OCI-LY7 (cell line): Measurements from ENCODE around the gene RXRA. TPM values are rescaled to one million over a fixed set of nuclear protein-coding genes. Genes with fewer than 3 reads are reported as not detected.

ENCODE experiments used
- BruUV-seq: library from RNA; stranded (reverse); fragments of 400-500 nt; replicated peaks from 2 replicates; lab custom pipeline; 2021; lab: Mats Ljungman, UMichigan
- CTCF ChIA-PET: fragments of 300-600 bp; sonication (Branson Sonifier 250); formaldehyde crosslinking; loops from one replicate; lab custom pipeline; 2022; ENCODE audit warnings: antibody characterized with exemption; ENCODE audit not compliant: unreplicated experiment; lab: Charles Lee
- POLR2A ChIA-PET: fragments of 300-600 bp; sonication (Branson Sonifier 250); formaldehyde crosslinking; loops from one replicate; lab custom pipeline; 2022; ENCODE audit warnings: antibody characterized with exemption; lab: Charles Lee
- DNase-seq: peaks from one replicate; pipeline ENCODE4 v3.0.0-alpha.2; 2015; ENCODE audit warnings: low spot score
- H2AFZ ChIP-seq: fragments of 200-600 bp; sonication (generic), shearing (Covaris generic); 2 replicates; pipeline ENCODE4 v1.6.1; 2014; ENCODE audit warnings: mild to moderate bottlenecking, antibody characterized with exemption, low read length, moderate library complexity
- H3K27ac ChIP-seq: fragments of 200-600 bp; sonication (generic); 2 replicates; pipeline ENCODE4 v1.5.1; 2014; ENCODE audit warnings: mixed run types, low read depth, mild to moderate bottlenecking, moderate library complexity, low read length, inconsistent platforms; ENCODE audit not compliant: poor library complexity, severe bottlenecking
- H3K36me3 ChIP-seq: fragments of 200-600 bp; sonication (generic); 2 replicates; pipeline ENCODE4 v1.6.1; 2014; ENCODE audit warnings: mild to moderate bottlenecking, antibody characterized with exemption, low read length, moderate library complexity, mixed read lengths; ENCODE audit not compliant: insufficient read depth
- H3K4me1 ChIP-seq: fragments of 200-600 bp; sonication (generic); 2 replicates; pipeline ENCODE4 v1.5.1; 2014; ENCODE audit warnings: mild to moderate bottlenecking, low read length; ENCODE audit not compliant: insufficient read depth, poor library complexity, severe bottlenecking
- H3K4me2 ChIP-seq: fragments of 200-600 bp; sonication (generic); 2 replicates; pipeline ENCODE4 v1.6.1; 2014; ENCODE audit warnings: mild to moderate bottlenecking, low read length
- H3K4me3 ChIP-seq: fragments of 200-600 bp; sonication (generic); 2 replicates; pipeline ENCODE4 v1.5.1; 2014; ENCODE audit warnings: mild to moderate bottlenecking, low read depth, low read length; ENCODE audit not compliant: poor library complexity, severe bottlenecking
- H3K79me2 ChIP-seq: fragments of 200-600 bp; sonication (generic); 2 replicates; pipeline ENCODE4 v1.6.1; 2016; ENCODE audit warnings: low read depth, mild to moderate bottlenecking, low read length, moderate library complexity, mixed read lengths; ENCODE audit not compliant: insufficient read depth
- H3K9me2 ChIP-seq: fragments of 200-600 bp; sonication (generic); 2 replicates; pipeline ENCODE4 v1.6.1; 2016; ENCODE audit warnings: mild to moderate bottlenecking, low read length, mixed read lengths; ENCODE audit not compliant: insufficient read depth
- H3K9me3 ChIP-seq: fragments of 200-600 bp; sonication (generic); 2 replicates; pipeline ENCODE4 v1.6.1; 2014; ENCODE audit warnings: mild to moderate bottlenecking, mixed run types, low read length, mixed read lengths
- H4K20me1 ChIP-seq: fragments of 200-600 bp; sonication (generic); 2 replicates; pipeline ENCODE4 v1.6.1; 2014; ENCODE audit warnings: mild to moderate bottlenecking, antibody characterized with exemption, low read length, moderate library complexity, mixed read lengths; ENCODE audit not compliant: insufficient read depth
- EZH2phosphoT487 ChIP-seq: fragments of 200-600 bp; sonication (generic); IDR thresholded peaks from 2 replicates; pipeline ENCODE4 v1.6.1; 2018; ENCODE audit warnings: low read depth, borderline replicate concordance, mild to moderate bottlenecking, mixed run types, antibody characterized with exemption, low read length, moderate library complexity, mixed read lengths
- intact Hi-C: fragments of 100-400 bp; cut with micrococcal nuclease; formaldehyde crosslinking; loops from one replicate; pipeline ENCODE4 v1.10.0; 2022; ENCODE audit not compliant: unreplicated experiment
- total RNA-seq, 2 experiments: library from RNA; depleted of rRNA in 1 of 2; stranded (reverse); fragments of >200 nt in 1 of 2; shearing (Covaris generic) in 1 of 2; gene quantifications; 2 replicates each; pipeline ENCODE4 v1.2.3, GENCODE V29; 2014 to 2022
- TF ChIP-seq, protein P1 (sequence below): fragments of 200-600 bp; sonication (generic); conservative IDR thresholded peaks from 2 replicates; pipeline ENCODE4 v1.5.1; 2014; ENCODE audit warnings: mild to moderate bottlenecking, antibody characterized with exemption, low read length, moderate library complexity, mixed read lengths

The RXRA gene
- total RNA-seq, 2 experiments from 2014 or later = 0.25 to 0.40 TPM

DNA sequence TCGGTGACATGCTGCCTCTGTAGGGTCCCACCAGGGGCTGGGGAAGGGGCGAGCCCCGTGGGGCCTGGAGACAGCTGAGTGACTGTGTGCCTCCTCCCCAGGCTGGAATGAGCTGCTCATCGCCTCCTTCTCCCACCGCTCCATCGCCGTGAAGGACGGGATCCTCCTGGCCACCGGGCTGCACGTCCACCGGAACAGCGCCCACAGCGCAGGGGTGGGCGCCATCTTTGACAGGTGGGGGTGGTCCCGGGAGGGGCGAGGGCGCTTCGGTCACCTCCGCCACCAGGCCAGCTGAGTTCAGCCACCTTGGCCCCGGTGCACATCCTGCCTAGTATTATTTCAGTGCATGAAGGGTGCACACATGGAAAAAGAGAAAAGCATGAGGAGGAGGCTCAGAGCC lies 102.8 kb downstream of the RXRA start:
- no peak for TF ChIP-seq EZH2phosphoT487
- TF ChIP-seq, protein P1, sequence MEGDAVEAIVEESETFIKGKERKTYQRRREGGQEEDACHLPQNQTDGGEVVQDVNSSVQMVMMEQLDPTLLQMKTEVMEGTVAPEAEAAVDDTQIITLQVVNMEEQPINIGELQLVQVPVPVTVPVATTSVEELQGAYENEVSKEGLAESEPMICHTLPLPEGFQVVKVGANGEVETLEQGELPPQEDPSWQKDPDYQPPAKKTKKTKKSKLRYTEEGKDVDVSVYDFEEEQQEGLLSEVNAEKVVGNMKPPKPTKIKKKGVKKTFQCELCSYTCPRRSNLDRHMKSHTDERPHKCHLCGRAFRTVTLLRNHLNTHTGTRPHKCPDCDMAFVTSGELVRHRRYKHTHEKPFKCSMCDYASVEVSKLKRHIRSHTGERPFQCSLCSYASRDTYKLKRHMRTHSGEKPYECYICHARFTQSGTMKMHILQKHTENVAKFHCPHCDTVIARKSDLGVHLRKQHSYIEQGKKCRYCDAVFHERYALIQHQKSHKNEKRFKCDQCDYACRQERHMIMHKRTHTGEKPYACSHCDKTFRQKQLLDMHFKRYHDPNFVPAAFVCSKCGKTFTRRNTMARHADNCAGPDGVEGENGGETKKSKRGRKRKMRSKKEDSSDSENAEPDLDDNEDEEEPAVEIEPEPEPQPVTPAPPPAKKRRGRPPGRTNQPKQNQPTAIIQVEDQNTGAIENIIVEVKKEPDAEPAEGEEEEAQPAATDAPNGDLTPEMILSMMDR = no peak
- Histone ChIP-seq H2AFZ (no peak overlapping the region), H3K4me1 (no peaks in the 10 kb centered on the region), H3K27ac (no peak overlapping the region), H3K79me2 (no peaks in the 10 kb centered on the region), H3K4me3 (no peak overlapping the region), H3K4me2 (no peak overlapping the region), H4K20me1 (no peaks in the 10 kb centered on the region), H3K9me2 (no peaks in the 10 kb centered on the region), H3K36me3 (no peaks in the 10 kb centered on the region), H3K9me3 (no peaks in the 10 kb centered on the region)
- ChIA-PET CTCF (no interaction called here), POLR2A (no interaction called here)
- intact Hi-C loops = no loop called here
- BruUV-seq = no TSS peak
- DNase-seq = no peak

DNA sequence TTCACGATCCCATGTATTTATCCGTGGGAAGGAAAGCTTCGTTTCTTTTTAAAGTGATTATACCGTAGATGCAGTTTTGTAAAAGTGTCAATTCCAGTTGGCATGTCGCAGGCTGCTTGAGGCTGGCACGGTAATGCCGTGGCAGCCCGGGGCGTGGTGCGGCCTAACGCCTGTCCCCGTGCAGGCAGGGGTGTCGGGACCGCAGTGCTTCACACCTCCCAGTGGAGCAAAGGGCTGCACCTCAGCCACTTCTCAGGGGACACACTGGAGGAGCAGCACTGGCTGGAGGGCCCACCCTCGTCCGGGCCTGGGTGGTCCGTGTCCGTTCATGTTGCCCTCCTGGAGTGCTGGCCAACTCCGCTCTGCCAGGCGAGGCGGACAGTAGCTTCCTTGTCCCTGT lies 103.2 kb downstream of the RXRA start:
- Histone ChIP-seq H3K36me3 (no peaks in the 10 kb centered on the region), H3K9me3 (no peaks in the 10 kb centered on the region), H3K79me2 (no peaks in the 10 kb centered on the region), H3K4me2 (no peak overlapping the region), H3K4me3 (no peak overlapping the region), H3K4me1 (no peaks in the 10 kb centered on the region), H3K9me2 (no peaks in the 10 kb centered on the region), H2AFZ (no peak overlapping the region), H4K20me1 (no peaks in the 10 kb centered on the region), H3K27ac (no peak overlapping the region)
- intact Hi-C loops = no loop called here
- ChIA-PET CTCF (no interaction called here), POLR2A (no interaction called here)
- TF ChIP-seq EZH2phosphoT487 = no peak
- TF ChIP-seq, protein P1 = no peak
- BruUV-seq = no TSS peak
- no peak for DNase-seq

DNA sequence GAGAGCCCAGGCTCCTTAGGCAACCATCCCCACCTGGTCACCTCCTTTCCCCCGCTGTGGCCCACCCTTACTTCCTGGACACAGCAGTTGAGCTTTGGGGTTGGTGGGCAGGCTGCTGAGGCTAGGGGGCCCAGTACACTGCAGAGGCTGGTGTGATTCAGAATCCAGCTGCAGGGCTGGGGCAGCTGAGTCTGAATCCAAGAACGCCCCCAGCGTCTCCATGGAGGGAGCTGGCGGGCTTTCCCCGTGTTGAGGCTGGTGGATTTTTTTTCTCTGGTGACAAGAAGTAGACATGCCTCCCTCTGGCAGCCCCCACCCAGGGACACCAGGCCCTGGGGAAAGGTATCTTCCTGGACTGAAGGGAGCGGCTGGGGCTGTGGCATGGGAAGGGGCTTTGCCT lies 104.8 kb downstream of the RXRA start:
- Histone ChIP-seq H3K4me2 (no peak overlapping the region), H3K9me2 (no peaks in the 10 kb centered on the region), H3K4me1 (no peaks in the 10 kb centered on the region), H3K36me3 (no peaks in the 10 kb centered on the region), H2AFZ (no peak overlapping the region), H4K20me1 (no peaks in the 10 kb centered on the region), H3K9me3 (no peaks in the 10 kb centered on the region), H3K4me3 (no peak overlapping the region), H3K27ac (no peak overlapping the region), H3K79me2 (no peaks in the 10 kb centered on the region)
- ChIA-PET CTCF (no interaction called here), POLR2A (no interaction called here)
- TF ChIP-seq EZH2phosphoT487 = no peak
- TF ChIP-seq, protein P1 = no peak
- no peak for DNase-seq
- intact Hi-C loops = no loop called here
- no TSS peak for BruUV-seq
